Right cardiac atrium (tissue), 5 donors: ENCODE measurements around the gene SF3A2. TPM values are rescaled to one million over a fixed set of nuclear protein-coding genes. Genes with fewer than 3 reads are reported as not detected.
A peak's percentile ranks its signal among the peaks of the same experiment; 100 is the strongest.

Experiments used
- ATAC-seq, 2 donors: fragments of 200-7000 bp; cut with Tn5 transposase; one replicate each; pipeline versions ENCODE4 v1.8.0 to v1.9.1; 2020; ENCODE audit warnings: moderate library complexity in 2 of 2, mild to moderate bottlenecking in 1 of 2
- DNase-seq, 3 donors: peaks; one replicate each; pipeline ENCODE4 v3.0.0-alpha.2; 2020
- H3K27ac ChIP-seq: one replicate; pipeline ENCODE4 v1.5.1; 2013; ENCODE audit warnings: mild to moderate bottlenecking, low read length, control low read depth, moderate library complexity
- H3K27me3 ChIP-seq: one replicate; pipeline ENCODE4 v1.6.1; 2013; ENCODE audit not compliant: control insufficient read depth, insufficient read depth
- H3K4me1 ChIP-seq: one replicate; pipeline ENCODE4 v1.6.1; 2013; ENCODE audit warnings: low read length; ENCODE audit not compliant: control insufficient read depth, insufficient read depth
- H3K4me3 ChIP-seq: one replicate; pipeline ENCODE4 v1.5.1; 2013; ENCODE audit warnings: low read length, control low read depth
- H3K9me3 ChIP-seq: one replicate; pipeline ENCODE4 v1.6.1; 2013; ENCODE audit warnings: low read length; ENCODE audit not compliant: control insufficient read depth
- WGBS: extraction: QIAGEN DNeasy Blood & Tissue Kit; methylation state at CpG from one replicate; pipeline ENCODE4 v1.1.7; 2013; 5-methylcytosine and 5-hydroxymethylcytosine counted together
- intact Hi-C, 4 donors: fragments of 100-400 bp; cut with DNase I; formaldehyde crosslinking; loops; one replicate each; pipeline versions ENCODE4 v1.11.0 to v1.14.0; 2022 to 2023
- polyA plus RNA-seq: library from polyadenylated mRNA; stranded (reverse); fragments of 200-250 nt; gene quantifications from one replicate; pipeline ENCODE4 v1.2.3, GENCODE V29; 2013
- total RNA-seq, 4 donors: library from RNA; stranded (reverse); fragmentation: NEBNext Ultra II Directional; extraction: Animal tissue kit (Norgen Biotek cat#: 25700); gene quantifications; one replicate each; pipeline ENCODE4 v1.2.1, GENCODE V29; 2021
- donor health status: healthy with polysubstance abuse.
- donor health status: DM: no; HTN: yes; CAD: no.
- donor health status: DM: no; HTN: no; CAD: no.
- donor health status: DM: no; HTN: yes; CAD: no; lungs with severe emphysema.
- donor health status: DM: yes; HTN: yes; CAD: no.

SF3A2 gene
- total and polyA plus RNA-seq, 5 donors, result 26.4 to 34.9 (median 32.7) TPM

- intact Hi-C loops, result loop anchor here in 3 of 4 donors (10.0 kb wide), 2 partner anchors 59 to 81 kb away; no protein-coding TSS in a partner anchor
- no peak overlapping the region for H3K27ac ChIP-seq
- no peak for ATAC-seq
These were observed 2.9 kb upstream of the SF3A2 start for GRCh38 chr19:2233601-2234280.

GRCh38 chr19:2234996-2235380, 1.6 kb upstream of the SF3A2 start:
- Histone ChIP-seq H3K4me3 (peak overlapping the region; percentile 92), H3K4me1 (peaks cover 9% of the 10 kb centered on the region), H3K9me3 (no peaks in the 10 kb centered on the region), H3K27ac (peak overlapping the region; percentile 1), H3K27me3 (no peaks in the 10 kb centered on the region)
- intact Hi-C loops, result loop anchor here (5.0 to 10.0 kb wide), 5 partner anchors 37 to 92 kb away; partner anchors contain the start of genes LSM7 (in 1 of the 4) and SPPL2B (in 1 of the 4)
- no peak for ATAC-seq
- DNase-seq, result no peak
- 45% methylated on average over 6 of the region's 6 CpGs for WGBS

More at GRCh38 chr19:2233601-2234280, 2.9 kb upstream of the SF3A2 start:
- Histone ChIP-seq H3K4me3 (no peak overlapping the region), H3K9me3 (no peaks in the 10 kb centered on the region), H3K27me3 (no peaks in the 10 kb centered on the region), H3K4me1 (peaks cover 9% of the 10 kb centered on the region)
- DNase-seq, result no peak
- WGBS, result 90% methylated on average over 25 of the region's 25 CpGs

- Histone ChIP-seq H3K4me3 (peak overlapping the region; percentile 92), H3K27ac (peak overlapping the region; percentile 1), H3K9me3 (no peaks in the 10 kb centered on the region), H3K27me3 (no peaks in the 10 kb centered on the region), H3K4me1 (peaks cover 12% of the 10 kb centered on the region)
- intact Hi-C loops, result loop anchor here (5.0 to 10.0 kb wide), 5 partner anchors 37 to 92 kb away; partner anchors contain the start of genes LSM7 (in 1 of the 4) and SPPL2B (in 1 of the 4)
- ATAC-seq (peak; percentile 0 to 1), DNase-seq (peak in 2 of 3 donors; percentile 46 to 73)
- under 1% methylated on average over 48 of the region's 48 CpGs for WGBS
These were observed 1.1 kb upstream of the SF3A2 start for GRCh38 chr19:2235381-2236063.

- no peaks in the 10 kb centered on the region for H3K9me3 ChIP-seq
- peaks cover 16% of the 10 kb centered on the region for H3K4me1 ChIP-seq
- ATAC-seq, result no peak
- no peaks in the 10 kb centered on the region for H3K27me3 ChIP-seq
- intact Hi-C loops, result loop anchor here (5.0 to 10.0 kb wide), 5 partner anchors 36 to 91 kb away; partner anchors contain the start of genes LSM7 (in 1 of the 4) and SPPL2B (in 1 of the 4)
- peak overlapping the region; percentile 92 for H3K4me3 ChIP-seq
- H3K27ac ChIP-seq, result peak overlapping the region; percentile 38
- DNase-seq, result no peak
- WGBS, result under 1% methylated on average over 28 of the region's 28 CpGs
These were observed 635 bp upstream of the SF3A2 start for GRCh38 chr19:2236064-2236313.

GRCh38 chr19:2237051-2237868, 636 bp downstream of the SF3A2 start:
- peak in 1 of 2 donors; percentile 61 for ATAC-seq
- DNase-seq, result no peak
- Histone ChIP-seq H3K9me3 (no peaks in the 10 kb centered on the region), H3K4me3 (peak overlapping the region; percentile 66), H3K27me3 (no peaks in the 10 kb centered on the region), H3K27ac (peak overlapping the region; percentile 97), H3K4me1 (peaks cover 24% of the 10 kb centered on the region)
- WGBS, result 44% methylated on average over 43 of the region's 43 CpGs
- intact Hi-C loops, result loop anchor here (5.0 to 10.0 kb wide), 5 partner anchors 35 to 90 kb away; partner anchors contain the start of genes LSM7 (in 1 of the 4) and SPPL2B (in 1 of the 4)

GRCh38 chr19:2237869-2238153, 1.2 kb downstream of the SF3A2 start:
- intact Hi-C loops, result loop anchor here (5.0 to 10.0 kb wide), 5 partner anchors 34 to 89 kb away; partner anchors contain the start of genes LSM7 (in 1 of the 4) and SPPL2B (in 1 of the 4)
- 75% methylated on average over 6 of the region's 6 CpGs for WGBS
- Histone ChIP-seq H3K27ac (no peak overlapping the region), H3K27me3 (no peaks in the 10 kb centered on the region), H3K4me3 (no peak overlapping the region), H3K9me3 (no peaks in the 10 kb centered on the region), H3K4me1 (peaks cover 24% of the 10 kb centered on the region)
- DNase-seq (no peak), ATAC-seq (no peak)

GRCh38 chr19:2239173-2239572, 2.5 kb downstream of the SF3A2 start:
- Histone ChIP-seq H3K4me3 (no peak overlapping the region), H3K4me1 (peaks cover 24% of the 10 kb centered on the region)
- WGBS, result 60% methylated on average over 10 of the region's 10 CpGs

GRCh38 chr19:2239771-2240770, 3.4 kb downstream of the SF3A2 start:
- no peaks in the 10 kb centered on the region for H3K9me3 ChIP-seq
- intact Hi-C loops, result loop anchor here (5.0 to 10.0 kb wide), 5 partner anchors 32 to 87 kb away; partner anchors contain the start of genes LSM7 (in 1 of the 4) and SPPL2B (in 1 of the 4)
- no peaks in the 10 kb centered on the region for H3K27me3 ChIP-seq
- peak in 1 of 2 donors; percentile 42 for ATAC-seq
- peak in 1 of 3 donors; percentile 29 for DNase-seq
- peak overlapping the region; percentile 50 for H3K4me3 ChIP-seq
- WGBS, result 17% methylated on average over 34 of the region's 34 CpGs
- H3K4me1 ChIP-seq, result peaks cover 22% of the 10 kb centered on the region
- H3K27ac ChIP-seq, result peak overlapping the region; percentile 16

More at GRCh38 chr19:2239173-2239572, 2.5 kb downstream of the SF3A2 start:
- DNase-seq (no peak), ATAC-seq (no peak)
- Histone ChIP-seq H3K27me3 (no peaks in the 10 kb centered on the region), H3K27ac (no peak overlapping the region), H3K9me3 (no peaks in the 10 kb centered on the region)
- intact Hi-C loops, result loop anchor here (5.0 to 10.0 kb wide), 5 partner anchors 33 to 88 kb away; partner anchors contain the start of genes LSM7 (in 1 of the 4) and SPPL2B (in 1 of the 4)

- no peak overlapping the region for H3K27ac ChIP-seq
- WGBS, result 68% methylated on average over 41 of the region's 41 CpGs
- H3K4me1 ChIP-seq, result peaks cover 22% of the 10 kb centered on the region
- H3K4me3 ChIP-seq, result no peak overlapping the region
- intact Hi-C loops, result no loop called here
- no peaks in the 10 kb centered on the region for H3K27me3 ChIP-seq
- no peaks in the 10 kb centered on the region for H3K9me3 ChIP-seq
- ATAC-seq (no peak), DNase-seq (peak in 1 of 3 donors; percentile 71)
These were observed 4.5 kb downstream of the SF3A2 start for GRCh38 chr19:2240881-2241760.
